Testis (tissue), 2 donors: ENCODE results near the gene POLR1E.

Experiments
- CTCF ChIP-seq, 3 experiments: fragments of 450-650 bp in 2 of 3; fragments of 200-600 bp in 1 of 3; sonication (generic) in 1 of 3; IDR thresholded peaks; one replicate each; pipeline ENCODE4 v1.5.1; 2016 to 2019; ENCODE audit warnings: antibody characterized with exemption in 3 of 3, mild to moderate bottlenecking in 2 of 3, moderate library complexity in 1 of 3
- POLR2A ChIP-seq: fragments of 450-650 bp; IDR thresholded peaks from one replicate; pipeline ENCODE4 v1.6.1; 2017; ENCODE audit warnings: antibody characterized with exemption, mild to moderate bottlenecking, moderate library complexity

- no peak for TF ChIP-seq POLR2A
- TF ChIP-seq CTCF (IDR thresholded peaks at IDR 0.05): no peak
These were observed 29.3 kb downstream of the POLR1E start for GRCh38 chr9:37514999-37515398.
